Activated T-cell treated with anti-CD3 and anti-CD28 coated beads, Interleukin-2, amount 50 U/mL, for 72 hours (primary cell): Measurements from ENCODE around the gene EEF1AKMT4. TPM values are rescaled to one million over a fixed set of nuclear protein-coding genes. Genes with fewer than 3 reads are reported as not detected.

ENCODE experiments used
- ATAC-seq, 2 donors: fragments of 150-1000 bp; cut with Tn5 transposase; replicated peaks in 1 of 2; 2 replicates each; pipeline ENCODE4 v1.10.0; 2021; ENCODE audit warnings: moderate library complexity in 2 of 2, mild to moderate bottlenecking in 1 of 2
- DNase-seq, 2 donors: peaks; one replicate each; pipeline ENCODE4 v3.0.0; 2021 to 2022; ENCODE audit warnings: mixed read lengths in 1 of 2
- H3K27ac Mint-ChIP-seq: one replicate; pipeline ENCODE4 v1.8.0; 2022; ENCODE audit warnings: mild to moderate bottlenecking, moderate library complexity, mixed read lengths
- H3K27me3 Mint-ChIP-seq: one replicate; pipeline ENCODE4 v1.8.0; 2022; ENCODE audit warnings: low read depth, mixed read lengths
- H3K36me3 Mint-ChIP-seq, 2 donors: one replicate each; pipeline ENCODE4 v1.8.0; 2022; ENCODE audit warnings: mixed read lengths in 2 of 2, mild to moderate bottlenecking in 1 of 2; ENCODE audit not compliant: insufficient read depth in 2 of 2
- H3K4me1 Mint-ChIP-seq: one replicate; pipeline ENCODE4 v1.8.0; 2022; ENCODE audit warnings: low read depth, mixed read lengths
- H3K4me3 Mint-ChIP-seq, 2 donors: one replicate each; pipeline ENCODE4 v1.8.0; 2022; ENCODE audit warnings: mild to moderate bottlenecking in 2 of 2, mixed read lengths in 2 of 2, moderate library complexity in 2 of 2
- H3K9me3 Mint-ChIP-seq, 2 donors: one replicate each; pipeline ENCODE4 v1.8.0; 2022; ENCODE audit warnings: mixed read lengths in 2 of 2
- total RNA-seq, 2 donors: library from RNA; stranded (reverse); gene quantifications; one replicate each; pipeline ENCODE4 v1.2.3, GENCODE V29; 2022

EEF1AKMT4 gene
- 1 to 10 TPM; 3.5 to 3.6 TPM for total RNA-seq

DNA sequence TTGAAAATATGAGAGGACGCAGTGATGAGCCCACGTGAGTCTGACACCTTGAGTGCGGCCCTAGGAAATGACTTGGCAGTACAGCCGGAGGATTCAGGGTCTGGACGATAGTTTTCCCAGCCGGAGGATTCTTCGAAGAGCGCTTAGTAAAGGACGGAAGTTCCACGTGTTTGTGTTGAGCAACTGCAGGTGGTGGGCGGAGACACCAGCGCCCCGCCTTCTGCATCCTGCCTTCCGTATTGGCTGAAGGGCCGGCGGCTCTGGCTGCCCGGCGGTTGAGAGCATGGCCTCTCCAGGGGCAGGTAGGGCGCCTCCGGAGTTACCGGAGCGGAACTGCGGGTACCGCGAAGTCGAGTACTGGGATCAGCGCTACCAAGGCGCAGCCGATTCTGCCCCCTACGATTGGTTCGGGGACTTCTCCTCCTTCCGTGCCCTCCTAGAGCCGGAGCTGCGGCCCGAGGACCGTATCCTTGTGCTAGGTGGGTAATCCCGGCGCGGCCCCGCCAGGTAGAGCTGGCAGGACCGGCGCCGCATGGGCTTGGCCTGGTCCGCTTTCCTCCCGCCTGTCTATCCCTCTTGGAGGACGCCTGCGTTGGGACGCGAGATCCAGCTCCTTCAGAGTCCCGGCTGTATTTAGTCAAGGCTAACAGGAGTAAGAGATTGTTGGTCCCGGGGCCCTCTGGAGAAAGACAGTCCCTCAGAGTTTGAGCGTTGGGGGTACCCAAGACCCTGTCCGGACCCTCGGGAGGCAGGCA is at the start of gene EEF1AKMT4:
Gene EEF1AKMT4, plus strand, starts transcription at position 261 of the 755 bp plus-strand sequence. Its CDS starts 23 bp downstream, at position 284.
- peaks cover 37% of the 10 kb centered on the region for H3K4me1 Mint-ChIP-seq
- peak within 1 kb of the TSS; percentile 100 for H3K27ac Mint-ChIP-seq
- peak; percentile 96 to 98 for DNase-seq
- no peaks in the 10 kb centered on the region for H3K27me3 Mint-ChIP-seq
- peaks cover 0 to 3% of the 10 kb centered on the region in 2 donors for H3K36me3 Mint-ChIP-seq
- peak; percentile 91 to 93 for ATAC-seq
- peak within 1 kb of the TSS; percentile 91 to 99 for H3K4me3 Mint-ChIP-seq
- no peaks in the 10 kb centered on the region for H3K9me3 Mint-ChIP-seq

DNA sequence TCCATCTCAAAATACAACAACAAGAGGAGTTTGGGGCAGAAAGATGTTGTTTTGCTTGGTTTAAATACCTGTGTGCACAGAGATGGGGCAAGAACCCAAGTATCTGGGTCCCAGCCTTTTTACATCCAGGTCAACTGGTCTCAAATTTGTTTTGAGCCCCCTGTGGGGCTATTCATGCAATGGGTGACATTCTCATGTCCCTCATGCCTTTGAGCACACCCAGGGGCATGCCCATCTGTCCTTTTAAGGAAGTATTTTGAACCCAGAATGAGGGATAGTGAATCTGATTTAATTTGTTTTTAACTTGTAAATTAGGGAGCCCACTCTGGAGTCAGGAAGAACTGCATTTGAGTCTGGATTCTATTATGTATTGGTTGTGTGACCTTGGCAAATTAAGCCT is 48.6 kb upstream of the EEF1AKMT4 start:
- no peaks in the 10 kb centered on the region for H3K36me3 Mint-ChIP-seq
- no peaks in the 10 kb centered on the region for H3K27me3 Mint-ChIP-seq
- DNase-seq (no peak), ATAC-seq (no peak)
- H3K27ac Mint-ChIP-seq, result no peak overlapping the region
- no peaks in the 10 kb centered on the region for H3K9me3 Mint-ChIP-seq
- H3K4me1 Mint-ChIP-seq, result no peaks in the 10 kb centered on the region
- no peak overlapping the region for H3K4me3 Mint-ChIP-seq

DNA sequence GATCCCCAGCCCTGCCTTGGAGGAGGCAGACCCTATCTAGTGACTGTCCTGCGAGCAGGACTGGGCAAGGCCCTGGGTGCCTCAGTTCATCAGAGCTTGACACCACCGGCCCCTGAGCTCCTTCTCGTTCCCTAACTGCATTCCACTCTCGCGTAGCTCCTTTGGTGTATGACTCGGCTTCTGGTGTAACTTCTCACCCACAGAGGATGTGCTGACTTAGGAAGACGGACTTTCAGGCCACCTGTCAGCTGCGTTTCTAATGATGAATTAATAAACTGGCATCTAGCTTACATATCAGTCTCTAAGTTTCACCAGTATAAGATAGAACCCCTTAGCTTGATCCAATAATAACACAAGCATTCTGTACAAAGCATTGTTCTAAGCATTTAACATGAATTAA is 45.9 kb upstream of the EEF1AKMT4 start:
- no peak overlapping the region for H3K27ac Mint-ChIP-seq
- H3K4me1 Mint-ChIP-seq, result no peaks in the 10 kb centered on the region
- H3K4me3 Mint-ChIP-seq, result no peak overlapping the region
- DNase-seq (no peak), ATAC-seq (no peak)
- H3K36me3 Mint-ChIP-seq, result no peaks in the 10 kb centered on the region
- H3K9me3 Mint-ChIP-seq, result no peaks in the 10 kb centered on the region
- peaks cover 9% of the 10 kb centered on the region for H3K27me3 Mint-ChIP-seq

DNA sequence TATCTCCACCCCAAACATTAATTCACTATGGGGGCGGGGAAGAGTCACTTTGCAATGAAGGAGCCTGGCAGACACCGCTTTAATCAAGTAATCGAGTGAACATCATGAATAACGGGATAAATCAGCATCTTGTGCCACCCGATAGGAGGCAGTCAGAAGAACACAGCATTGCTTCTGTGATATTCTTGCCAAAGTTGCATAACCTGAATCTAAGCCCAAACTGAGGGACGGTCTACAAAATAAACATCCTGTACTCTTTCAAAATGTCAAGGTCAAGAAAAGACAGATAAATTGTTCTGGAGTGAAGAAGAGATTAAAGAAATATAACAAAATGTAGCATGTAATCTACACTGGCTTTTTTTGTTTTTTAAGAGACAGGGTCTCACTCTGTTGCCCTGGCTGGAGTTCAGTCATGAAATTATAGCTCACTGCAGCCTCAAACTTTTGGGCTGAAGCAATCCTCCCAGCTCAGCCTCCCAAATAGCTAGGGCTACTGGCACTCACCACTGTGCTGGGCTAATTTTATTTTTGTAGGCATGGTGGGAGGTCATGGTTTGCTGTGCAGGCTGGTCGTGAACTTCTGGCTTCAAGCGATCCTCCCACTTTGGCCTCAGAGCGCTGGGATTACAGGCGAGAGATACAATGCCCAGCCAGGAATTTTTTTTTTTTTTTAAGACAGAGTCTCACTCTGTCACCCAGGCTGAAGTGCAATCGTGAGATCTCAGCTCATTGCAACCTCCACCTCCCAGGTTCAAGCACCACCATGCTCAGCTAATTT is 40.1 kb upstream of the EEF1AKMT4 start:
- peaks cover 15% of the 10 kb centered on the region for H3K27me3 Mint-ChIP-seq
- no peak overlapping the region for H3K27ac Mint-ChIP-seq
- no peak for DNase-seq
- no peaks in the 10 kb centered on the region for H3K4me1 Mint-ChIP-seq
- no peaks in the 10 kb centered on the region for H3K36me3 Mint-ChIP-seq
- no peak for ATAC-seq
- H3K4me3 Mint-ChIP-seq, result no peak overlapping the region
- H3K9me3 Mint-ChIP-seq, result no peaks in the 10 kb centered on the region

DNA sequence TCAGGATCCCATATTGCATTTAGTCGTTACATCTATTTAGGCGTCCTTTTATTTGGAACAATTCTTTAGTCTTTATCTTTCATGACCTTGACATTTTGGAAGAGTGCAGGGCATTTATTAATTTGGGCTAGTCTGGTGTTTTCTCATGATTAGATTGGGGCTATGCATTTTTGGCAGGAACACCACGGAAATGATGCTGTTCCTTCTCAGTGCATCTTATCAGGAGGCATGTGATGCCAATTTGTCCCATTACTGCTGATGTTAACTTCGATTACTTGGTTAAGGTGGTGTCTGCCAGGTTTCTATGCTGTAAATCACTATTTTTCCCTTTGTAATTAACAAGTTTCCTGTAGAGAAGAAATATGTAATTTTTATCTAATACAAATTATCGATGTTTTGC is 38.2 kb upstream of the EEF1AKMT4 start:
- H3K4me3 Mint-ChIP-seq, result no peak overlapping the region
- no peak for DNase-seq
- H3K4me1 Mint-ChIP-seq, result no peaks in the 10 kb centered on the region
- H3K9me3 Mint-ChIP-seq, result no peaks in the 10 kb centered on the region
- peaks cover 22% of the 10 kb centered on the region for H3K27me3 Mint-ChIP-seq
- H3K27ac Mint-ChIP-seq, result no peak overlapping the region
- no peaks in the 10 kb centered on the region for H3K36me3 Mint-ChIP-seq
- ATAC-seq, result no peak

DNA sequence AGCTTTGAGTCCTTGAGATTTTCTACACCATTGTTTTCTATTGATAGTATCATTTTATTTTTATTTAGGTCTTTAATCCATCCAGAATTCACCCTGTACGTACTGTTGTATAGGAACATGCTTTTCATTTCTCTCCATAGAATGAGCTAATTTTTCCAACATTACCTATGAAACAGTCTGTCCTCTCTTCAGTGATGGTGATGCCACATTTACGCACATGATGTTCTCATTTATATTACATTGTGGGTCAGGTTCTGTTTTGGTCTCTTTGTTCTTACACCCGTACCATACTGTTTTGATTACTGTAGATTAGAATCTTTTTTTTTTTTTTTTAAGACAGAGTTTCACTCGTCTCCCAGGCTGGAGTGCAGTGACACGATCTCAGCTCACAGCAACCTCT is 37.8 kb upstream of the EEF1AKMT4 start:
- Mint-ChIP-seq H3K4me1 (no peaks in the 10 kb centered on the region), H3K27me3 (peaks cover 17% of the 10 kb centered on the region), H3K4me3 (no peak overlapping the region), H3K27ac (no peak overlapping the region), H3K9me3 (no peaks in the 10 kb centered on the region), H3K36me3 (no peaks in the 10 kb centered on the region)
- ATAC-seq, result no peak
- no peak for DNase-seq

DNA sequence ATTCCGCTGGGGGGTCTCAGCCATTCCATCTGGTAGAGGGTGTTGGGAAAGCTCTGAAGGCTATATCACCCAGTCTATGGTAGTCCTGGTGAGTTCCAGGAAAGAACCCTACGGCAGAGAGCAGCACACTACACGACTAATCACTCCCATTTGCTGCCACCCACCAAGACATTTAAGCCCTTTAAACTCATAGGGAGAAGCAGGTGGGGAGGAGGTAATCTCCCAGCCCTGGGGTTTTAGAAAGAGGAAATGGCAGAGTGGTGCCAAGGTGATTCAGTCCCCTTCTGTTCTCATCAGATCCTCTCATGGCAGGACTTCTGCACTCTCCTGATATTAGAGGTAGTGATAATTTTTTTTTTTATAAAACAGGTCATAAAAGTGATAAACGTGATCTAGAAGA is 30.7 kb upstream of the EEF1AKMT4 start:
- Mint-ChIP-seq H3K4me1 (no peaks in the 10 kb centered on the region), H3K27ac (no peak overlapping the region), H3K9me3 (no peaks in the 10 kb centered on the region), H3K27me3 (peaks cover 11% of the 10 kb centered on the region), H3K36me3 (no peaks in the 10 kb centered on the region), H3K4me3 (no peak overlapping the region)
- DNase-seq (no peak), ATAC-seq (no peak)

DNA sequence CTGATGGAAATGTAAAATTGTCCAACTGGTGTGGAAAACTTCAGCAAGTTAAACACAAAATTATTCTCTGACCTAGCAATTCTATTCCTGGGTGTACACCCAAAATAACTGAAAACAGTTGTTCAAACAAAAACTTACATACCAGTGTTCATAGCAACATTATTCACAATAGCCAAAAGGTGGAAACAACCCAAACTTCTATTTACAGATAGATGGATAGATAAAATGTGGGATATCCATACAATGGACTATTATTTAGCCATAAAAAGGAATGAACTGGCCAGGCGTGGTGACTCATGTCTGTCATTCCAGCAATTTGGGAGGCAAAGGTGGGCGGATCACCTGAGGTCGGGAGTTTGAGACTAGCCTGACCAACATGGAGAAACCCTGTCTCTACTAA is 27.0 kb upstream of the EEF1AKMT4 start:
- no peaks in the 10 kb centered on the region for H3K36me3 Mint-ChIP-seq
- DNase-seq, result no peak
- H3K27ac Mint-ChIP-seq, result no peak overlapping the region
- no peaks in the 10 kb centered on the region for H3K4me1 Mint-ChIP-seq
- peaks cover 26% of the 10 kb centered on the region for H3K27me3 Mint-ChIP-seq
- no peak for ATAC-seq
- H3K9me3 Mint-ChIP-seq, result no peaks in the 10 kb centered on the region
- H3K4me3 Mint-ChIP-seq, result no peak overlapping the region

DNA sequence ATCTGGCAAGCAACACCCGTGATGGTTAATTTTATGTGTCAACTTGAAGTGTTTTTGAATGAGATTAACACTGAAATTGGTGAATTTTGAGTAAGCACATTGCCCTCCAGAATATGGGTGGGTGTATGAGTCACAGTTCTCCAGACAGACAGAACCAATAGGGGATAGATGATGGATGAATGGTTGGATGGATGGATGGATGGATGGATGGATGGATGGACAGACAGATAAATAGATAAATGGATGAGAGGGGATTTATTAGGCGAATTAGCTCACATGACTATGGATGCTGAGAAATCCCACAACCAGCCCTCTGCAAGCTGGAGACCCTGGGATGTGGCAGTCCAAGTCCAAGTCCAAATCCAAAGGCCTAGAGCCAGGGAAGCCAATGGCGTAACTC is 25.5 kb upstream of the EEF1AKMT4 start:
- H3K27ac Mint-ChIP-seq, result no peak overlapping the region

DNA sequence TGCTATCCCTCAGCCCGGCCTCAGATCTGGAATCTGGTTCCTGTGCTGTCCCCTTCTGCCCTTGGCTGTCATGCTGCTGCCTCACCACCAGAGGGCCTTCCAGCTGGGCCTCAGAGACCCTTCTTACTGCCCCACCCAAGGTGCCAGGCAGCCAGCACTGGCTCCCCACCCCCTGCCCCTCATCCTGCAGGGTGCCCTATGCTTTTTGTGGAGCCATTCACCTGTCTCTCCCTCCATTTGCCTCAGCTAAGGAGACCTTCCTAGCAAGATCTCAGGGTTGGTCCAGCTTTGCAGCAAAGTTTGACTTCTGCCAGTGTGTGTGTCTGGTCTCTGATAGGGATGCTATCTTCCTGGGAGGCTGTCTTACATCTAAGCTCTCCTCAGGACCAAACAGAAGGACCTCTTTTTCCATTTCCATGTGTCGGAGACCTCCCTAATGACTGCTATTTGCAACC is 22.0 kb upstream of the EEF1AKMT4 start:
- H3K4me3 Mint-ChIP-seq, result no peak overlapping the region
- no peak overlapping the region for H3K27ac Mint-ChIP-seq
- H3K4me1 Mint-ChIP-seq, result peaks cover 5% of the 10 kb centered on the region
- H3K9me3 Mint-ChIP-seq, result no peaks in the 10 kb centered on the region
- peaks cover 59% of the 10 kb centered on the region for H3K27me3 Mint-ChIP-seq
- ATAC-seq (peak; percentile 37 to 55), DNase-seq (peak; percentile 63 to 66)
- no peaks in the 10 kb centered on the region for H3K36me3 Mint-ChIP-seq

More for the DNA sequence above, 25.5 kb upstream of the EEF1AKMT4 start:
- DNase-seq, result no peak
- Mint-ChIP-seq H3K9me3 (no peaks in the 10 kb centered on the region), H3K27me3 (peaks cover 41% of the 10 kb centered on the region), H3K36me3 (no peaks in the 10 kb centered on the region), H3K4me3 (no peak overlapping the region), H3K4me1 (peaks cover 4% of the 10 kb centered on the region)
- ATAC-seq, result no peak

DNA sequence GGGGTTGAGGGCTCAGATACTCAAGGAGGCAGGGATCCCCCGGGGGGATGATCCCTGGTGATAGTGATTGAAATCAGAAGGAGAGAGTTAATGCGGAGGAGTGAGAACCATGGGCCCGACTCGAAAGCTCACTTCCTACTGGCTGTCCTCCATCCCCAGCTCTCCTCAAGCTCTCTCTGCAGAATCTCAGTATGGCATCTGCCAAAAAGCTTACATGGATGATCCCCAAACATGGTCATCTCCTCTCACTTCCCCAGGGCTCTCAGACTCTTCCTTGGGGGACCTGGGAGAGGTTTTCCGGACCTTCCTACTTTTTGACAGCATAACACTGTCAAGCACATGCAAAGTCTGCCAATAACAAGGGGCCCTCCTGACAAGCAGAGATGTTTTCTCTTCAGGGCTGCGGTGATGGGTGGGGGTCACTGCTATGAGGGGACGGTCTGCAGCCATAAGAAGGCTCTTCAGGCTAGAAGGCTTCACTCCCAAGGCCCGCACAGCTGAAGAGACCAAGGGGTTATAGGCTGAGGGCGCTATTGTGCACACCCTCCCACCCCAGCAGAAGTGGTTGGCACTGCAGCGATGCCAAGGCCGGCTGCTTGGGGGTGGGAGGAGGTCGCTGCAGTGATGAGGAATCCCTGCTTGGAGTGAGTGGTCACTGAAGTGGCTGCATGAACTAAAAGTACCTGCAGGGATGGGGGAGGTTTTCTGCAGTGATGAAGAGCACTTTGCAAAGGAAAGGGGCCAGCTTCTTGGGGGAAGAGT is 20.9 kb upstream of the EEF1AKMT4 start:
- H3K9me3 Mint-ChIP-seq, result no peaks in the 10 kb centered on the region

DNA sequence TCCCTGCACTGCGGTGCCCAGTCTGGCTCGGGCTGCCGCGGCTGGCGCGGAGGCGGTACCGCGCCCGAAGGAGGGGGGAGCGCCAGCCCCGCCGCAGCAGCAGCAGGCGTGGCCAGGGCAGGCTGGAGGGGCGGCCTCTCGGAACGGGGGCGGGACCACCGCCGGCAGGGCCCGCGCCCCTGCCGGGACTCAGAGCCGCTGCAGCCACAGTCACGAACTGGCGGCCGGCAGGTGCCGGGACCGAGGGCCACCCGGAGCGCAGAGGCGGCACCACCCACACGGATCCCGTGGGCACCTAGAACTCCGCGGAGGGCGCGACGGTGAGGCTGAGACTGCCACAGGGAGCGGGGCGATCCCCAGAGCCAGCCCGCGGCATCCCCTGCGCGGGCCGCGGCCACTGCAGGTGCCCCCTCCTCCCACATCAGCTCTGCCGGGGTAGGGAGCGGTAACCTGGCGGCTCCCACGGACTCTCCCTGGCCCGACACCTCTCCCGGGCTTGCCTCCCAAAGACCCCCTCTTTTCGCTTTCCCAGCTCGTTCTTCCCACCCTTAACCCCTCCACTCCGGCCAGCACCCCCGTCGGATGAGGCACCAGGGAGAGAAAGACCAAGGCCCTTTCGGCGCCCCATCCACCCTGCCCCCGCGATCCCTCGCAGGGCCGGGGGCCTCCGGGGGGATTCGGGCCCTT is 19.9 kb upstream of the EEF1AKMT4 start, which contains the start of gene VWA5B2:
Gene VWA5B2, plus strand, starts transcription at position 192 of the 687 bp plus-strand sequence. CDS start 944 bp downstream, outside the sequence.
- no peaks in the 10 kb centered on the region for H3K9me3 Mint-ChIP-seq
- peak within 1 kb of the TSS; percentile 82 to 88 for H3K4me3 Mint-ChIP-seq
- DNase-seq (peak; percentile 77 to 81), ATAC-seq (peak; percentile 91 to 92)
- no peak within 1 kb of the TSS for H3K27ac Mint-ChIP-seq
- no peaks in the 10 kb centered on the region for H3K36me3 Mint-ChIP-seq
- peaks cover 60% of the 10 kb centered on the region for H3K27me3 Mint-ChIP-seq
- peaks cover 5% of the 10 kb centered on the region for H3K4me1 Mint-ChIP-seq

More for the DNA sequence above, 20.9 kb upstream of the EEF1AKMT4 start:
- DNase-seq (no peak), ATAC-seq (no peak)
- H3K4me1 Mint-ChIP-seq, result peaks cover 5% of the 10 kb centered on the region
- peaks cover 60% of the 10 kb centered on the region for H3K27me3 Mint-ChIP-seq
- peak overlapping the region; percentile 82 to 88 for H3K4me3 Mint-ChIP-seq
- H3K36me3 Mint-ChIP-seq, result no peaks in the 10 kb centered on the region
- no peak overlapping the region for H3K27ac Mint-ChIP-seq
